Measurements from ENCODE around the gene ARHGEF4.

ARHGEF4 gene

DNA sequence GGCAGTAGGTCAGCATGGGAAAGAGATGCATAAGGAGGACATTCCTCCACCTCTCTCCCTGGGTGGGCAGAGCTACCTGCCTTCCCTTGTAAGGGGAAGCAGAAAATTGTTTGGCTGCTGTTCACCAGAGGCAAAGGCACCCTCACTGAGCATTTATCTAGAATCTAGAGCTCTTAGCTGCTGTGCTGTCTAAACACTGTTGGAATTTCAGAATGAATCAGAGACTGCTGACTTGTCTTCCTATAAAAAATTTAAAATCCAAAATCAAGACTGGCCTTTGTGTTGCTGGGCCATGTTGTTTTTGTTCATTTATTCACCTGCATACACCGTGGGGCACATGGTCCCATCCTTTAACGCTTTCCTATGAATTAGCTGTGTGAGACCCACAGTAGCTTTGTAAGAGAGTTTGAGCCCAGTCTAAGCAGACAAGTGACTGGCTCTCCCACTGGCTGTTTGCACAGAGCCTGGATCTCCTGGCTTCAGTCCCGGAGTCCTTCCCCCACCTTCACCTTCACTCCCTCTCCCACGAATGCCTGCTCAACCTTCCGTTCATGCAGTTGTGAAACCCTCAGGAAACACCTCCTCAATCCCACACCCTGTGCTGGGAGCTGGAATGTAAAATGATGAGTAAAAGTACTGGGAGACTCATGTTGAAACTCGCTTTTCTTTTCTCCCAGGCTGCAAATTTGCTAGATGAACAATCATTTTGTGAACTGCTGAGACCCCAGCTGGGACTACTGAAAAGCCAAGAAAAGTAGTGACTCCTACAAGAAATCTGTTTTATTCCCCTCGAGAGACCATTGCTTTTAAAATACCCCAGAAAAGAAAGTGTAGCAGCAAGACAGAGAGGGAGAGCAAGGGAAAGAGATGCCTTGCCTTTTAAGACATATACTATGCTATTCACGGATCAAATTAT lies 180.4 kb downstream of the ARHGEF4 start:
- no peak for DNase-seq

DNA sequence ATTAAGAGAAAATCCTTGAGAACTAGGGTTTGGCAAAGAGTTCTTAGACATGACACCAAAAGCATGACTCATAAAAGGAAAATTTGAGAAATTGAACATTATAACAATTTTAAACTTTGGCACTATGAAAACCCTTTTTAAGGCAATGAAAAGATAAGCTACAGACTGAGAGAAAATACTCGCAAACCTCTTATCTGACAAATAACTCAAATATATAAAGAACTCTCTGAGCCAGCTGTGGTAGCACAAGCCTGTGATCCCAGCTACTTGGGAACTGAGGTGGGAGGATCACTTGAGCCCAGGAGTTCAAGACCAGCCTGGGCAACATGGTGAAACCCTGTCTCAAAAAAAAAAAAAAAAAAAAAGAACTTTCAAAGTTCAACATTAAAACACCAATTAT lies 186.0 kb downstream of the ARHGEF4 start:
- no peak for DNase-seq

DNA sequence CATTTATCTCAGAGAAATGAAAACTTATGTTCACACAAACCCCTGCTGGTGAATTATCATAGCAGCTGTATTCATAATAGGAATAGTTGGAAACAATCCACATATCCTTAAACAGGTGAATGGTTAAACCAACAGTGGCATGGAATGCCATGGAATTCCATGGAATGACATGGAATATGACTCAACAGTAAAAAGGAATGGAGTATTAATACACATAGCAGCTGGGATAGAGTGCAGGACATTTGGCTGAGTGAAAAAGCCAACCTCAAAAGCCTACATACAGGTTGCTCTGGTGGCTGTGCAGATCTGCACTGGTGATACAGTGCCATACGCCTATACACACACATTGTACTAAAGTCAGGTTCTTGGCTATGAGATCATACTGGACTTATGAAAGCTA lies 187.0 kb downstream of the ARHGEF4 start:
- DNase-seq: no peak

DNA sequence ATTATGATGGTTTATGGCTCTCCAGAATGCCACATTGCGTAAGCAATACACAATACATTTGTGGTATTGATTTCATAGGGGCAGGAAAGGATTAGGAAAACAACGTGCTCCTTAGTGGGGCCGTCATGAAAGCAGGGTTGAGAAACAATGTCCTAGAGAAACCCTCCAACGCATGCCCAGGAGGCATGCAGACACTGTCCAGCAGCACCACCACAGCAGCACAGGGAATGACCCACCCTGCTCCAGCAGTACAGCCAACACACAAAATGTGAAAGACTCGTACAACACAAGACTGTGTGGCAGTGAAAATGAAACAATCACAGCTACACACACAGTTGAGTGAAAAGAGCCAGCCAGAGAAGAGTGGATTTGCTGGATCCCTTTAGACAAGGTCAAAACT lies 190.2 kb downstream of the ARHGEF4 start:
- DNase-seq: no peak

DNA sequence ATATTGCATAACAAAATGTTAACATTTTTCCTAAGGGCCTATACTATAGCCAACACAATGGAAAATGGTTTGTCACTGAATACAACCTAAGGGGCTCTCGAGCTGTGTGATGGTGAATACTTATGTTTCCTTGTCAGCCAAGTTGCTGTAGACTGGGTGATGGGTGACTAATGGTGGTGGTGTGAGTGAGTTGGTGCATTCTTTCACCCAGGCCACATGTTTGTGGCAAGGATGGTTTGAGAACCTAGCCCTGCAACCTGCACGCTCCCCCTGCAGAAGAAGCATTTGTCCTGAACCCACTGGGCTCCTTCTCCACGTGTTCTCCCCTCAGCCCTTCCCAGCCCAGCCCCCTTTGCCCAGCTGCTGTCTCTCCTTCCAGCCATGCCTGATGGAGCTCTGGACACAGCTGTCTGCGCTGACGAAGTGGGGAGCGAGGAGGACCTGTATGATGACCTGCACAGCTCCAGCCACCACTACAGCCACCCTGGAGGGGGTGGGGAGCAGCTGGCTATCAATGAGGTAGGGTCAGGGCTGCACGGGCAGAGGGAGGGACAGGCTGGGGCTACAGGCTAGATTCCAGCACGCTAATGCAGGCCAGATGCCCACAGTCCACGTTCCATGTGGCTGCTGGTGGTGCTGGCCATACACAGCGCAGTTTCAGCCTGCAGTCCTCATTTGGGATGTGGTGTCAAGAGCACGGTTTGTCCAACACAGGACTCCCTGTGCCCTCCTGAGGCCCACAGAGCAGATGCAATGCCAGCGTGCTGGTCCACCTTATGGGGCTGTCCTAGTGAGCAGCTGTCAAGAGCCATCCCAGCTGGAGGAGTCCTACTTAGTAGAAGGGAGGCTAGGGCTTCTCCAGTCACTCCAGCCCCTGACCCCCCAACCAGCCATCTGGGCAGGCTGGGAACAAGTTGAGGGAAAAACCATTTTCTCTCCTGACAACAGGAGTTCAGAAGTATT lies 191.1 kb downstream of the ARHGEF4 start:
- DNase-seq: no peak

DNA sequence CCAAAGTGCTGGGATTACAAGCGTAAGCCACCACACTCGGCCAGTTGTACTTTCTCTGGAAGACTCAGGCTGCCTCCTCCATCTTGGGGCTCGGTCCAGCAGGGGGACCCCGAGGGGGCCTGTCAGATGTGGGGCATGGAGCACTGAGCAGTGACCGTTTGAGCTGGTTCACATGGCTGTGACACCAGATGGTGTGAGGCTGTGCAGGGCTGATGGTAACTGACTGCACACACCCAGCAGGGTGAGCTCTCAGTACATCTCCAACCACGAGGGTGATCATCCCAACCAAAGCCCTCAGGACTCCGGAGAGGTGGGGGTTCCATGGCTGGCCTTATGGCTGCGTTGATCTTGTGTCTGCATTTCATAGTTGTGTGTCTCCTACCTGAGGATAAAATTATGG lies 193.1 kb downstream of the ARHGEF4 start:
- DNase-seq: no peak

DNA sequence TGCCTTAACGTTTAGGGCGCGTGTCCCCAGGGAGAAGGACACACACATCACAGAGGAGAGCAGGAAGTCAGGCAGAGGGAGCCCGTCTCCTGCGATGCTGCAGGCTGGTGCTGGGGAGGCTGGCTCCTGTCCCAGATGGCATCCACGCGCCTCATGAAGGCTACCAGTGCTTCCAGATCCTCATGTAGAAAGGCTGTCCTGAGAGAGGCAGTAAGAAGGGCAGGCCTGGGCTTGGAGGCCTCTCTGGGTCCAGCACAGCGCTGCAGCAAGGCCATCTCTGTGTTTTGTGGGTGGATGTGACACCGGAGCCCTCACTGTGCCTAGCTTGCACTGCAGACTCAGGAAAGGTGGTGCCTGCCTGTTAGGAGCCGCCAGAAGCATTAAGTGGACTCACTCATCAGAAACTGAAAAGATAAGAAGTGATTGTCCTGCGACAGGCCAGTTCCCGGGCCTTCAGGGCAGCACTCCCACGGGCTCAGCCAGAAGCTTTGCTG lies 193.8 kb downstream of the ARHGEF4 start:
- DNase-seq: no peak

DNA sequence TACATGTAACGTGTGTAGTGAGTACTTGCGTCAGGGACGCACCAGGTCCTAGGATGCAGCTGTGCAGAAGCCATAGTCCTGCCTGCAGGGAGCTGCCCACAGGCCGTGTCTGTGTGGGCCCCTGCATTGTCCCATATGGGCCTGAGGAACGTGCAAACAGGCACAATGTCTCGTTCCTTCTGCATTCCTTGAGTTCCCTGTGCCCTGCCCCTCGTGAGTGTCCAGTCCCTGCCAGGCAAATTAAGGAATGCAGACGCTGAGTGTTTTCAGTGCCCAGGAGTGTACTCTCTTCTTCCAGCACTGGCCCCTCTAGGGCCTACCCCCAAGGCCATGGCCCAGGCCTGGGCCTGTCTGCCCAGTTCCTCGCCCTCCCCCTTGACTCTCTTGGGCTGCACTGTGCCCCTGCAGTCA lies 194.7 kb downstream of the ARHGEF4 start:
- DNase-seq: no peak

DNA sequence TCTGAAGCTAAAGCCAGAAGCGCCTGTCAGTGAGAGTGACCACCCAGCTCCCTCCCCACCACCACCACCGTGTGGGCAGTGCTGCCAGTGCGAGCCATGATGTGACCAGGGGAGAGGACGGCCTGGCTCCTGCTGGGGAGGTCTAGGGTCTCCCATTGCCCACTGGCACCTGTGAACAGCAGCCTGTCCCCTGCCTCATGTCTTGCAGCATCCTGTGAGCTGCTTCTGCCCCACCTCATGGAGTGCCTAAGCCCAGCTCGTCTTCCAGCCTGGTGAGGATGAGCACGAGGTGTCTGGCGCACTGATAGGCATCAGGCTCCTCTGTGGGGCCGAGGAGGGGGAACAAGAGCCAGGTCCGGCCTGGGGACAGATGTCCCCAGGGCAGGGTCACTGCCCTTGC lies 195.2 kb downstream of the ARHGEF4 start:
- no peak for DNase-seq

DNA sequence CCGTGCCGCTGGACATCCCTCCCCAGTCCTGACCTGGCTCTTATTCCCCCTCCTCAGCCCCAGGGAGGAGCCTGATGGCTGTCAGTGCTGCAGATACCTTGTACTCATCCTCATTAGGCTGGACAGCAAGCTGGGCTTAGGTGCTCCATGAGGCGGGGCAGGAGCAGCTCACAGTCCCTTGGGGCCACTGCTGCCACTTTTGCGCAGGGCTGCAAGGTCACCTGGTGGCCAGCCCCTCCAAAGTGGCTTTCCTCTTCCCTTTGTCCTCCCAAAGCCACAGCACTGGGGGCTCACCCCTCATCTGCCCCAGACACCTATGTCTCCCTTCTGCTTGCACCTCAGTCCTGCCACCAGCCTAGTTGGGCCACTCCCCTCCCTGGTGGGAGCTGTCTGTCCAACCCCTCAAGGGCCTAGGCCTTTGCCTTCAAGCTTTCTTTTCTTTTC lies 195.7 kb downstream of the ARHGEF4 start:
- no peak for DNase-seq

DNA sequence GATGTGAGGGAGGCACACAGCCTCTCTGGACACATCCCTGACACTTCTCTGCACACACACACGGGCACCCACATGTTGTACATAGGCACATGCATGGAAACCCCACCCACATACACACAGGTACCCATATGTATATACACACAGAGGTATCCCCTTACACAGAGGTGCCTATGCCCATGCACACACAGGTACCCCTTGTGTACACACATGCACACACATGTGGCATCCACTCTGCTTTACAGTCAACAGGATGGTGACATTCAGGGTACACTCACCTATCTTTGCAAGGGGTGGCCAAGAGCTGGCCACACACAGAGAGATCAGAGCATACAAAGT lies 197.0 kb downstream of the ARHGEF4 start:
- no peak for DNase-seq

DNA sequence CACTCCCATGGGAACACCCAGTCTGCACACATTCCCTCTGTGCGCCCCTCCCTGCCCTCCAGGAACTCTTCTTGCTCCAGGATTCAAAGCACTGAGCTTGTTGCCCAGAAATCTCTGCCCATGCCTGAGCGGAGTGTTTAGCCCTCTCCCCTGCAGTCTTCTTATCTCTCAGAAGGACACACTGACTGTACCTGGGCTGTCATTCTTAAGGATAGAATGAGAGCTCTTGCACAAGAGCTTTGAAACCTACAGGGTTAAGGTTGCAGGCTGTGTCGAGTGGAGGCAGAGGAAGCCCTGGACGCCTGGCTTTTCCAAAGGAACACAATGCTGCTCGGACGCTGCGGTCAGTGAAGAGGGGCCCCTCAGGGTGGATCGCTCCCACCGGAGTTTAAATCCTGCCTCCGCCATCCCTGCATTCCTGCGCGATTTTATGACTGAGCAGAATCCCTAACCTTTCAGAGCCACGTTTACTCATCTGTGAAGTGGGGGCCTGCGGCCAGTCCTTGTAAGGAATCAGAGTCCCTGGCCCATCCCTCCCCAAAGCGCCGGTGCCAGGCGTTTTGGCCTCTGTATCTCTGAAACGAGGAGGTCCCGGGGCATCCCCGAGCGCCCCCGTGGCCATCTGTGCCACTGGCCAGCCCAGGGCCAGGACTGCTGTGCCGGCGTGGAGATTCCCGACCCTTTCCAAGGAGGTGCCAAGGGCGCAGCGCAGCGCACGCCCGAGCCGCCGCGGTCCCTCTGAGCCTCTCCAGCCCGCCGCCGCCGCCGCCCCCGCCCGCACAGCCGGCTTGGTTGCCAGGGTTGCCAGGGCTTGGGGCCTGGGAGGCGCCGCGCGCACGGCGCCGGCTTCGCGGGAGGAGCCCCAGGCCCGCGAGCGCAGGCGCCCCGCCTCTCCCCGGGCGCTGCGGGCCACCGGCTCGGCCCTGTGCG lies 197.7 kb downstream of the ARHGEF4 start:
- no peak for DNase-seq

DNA sequence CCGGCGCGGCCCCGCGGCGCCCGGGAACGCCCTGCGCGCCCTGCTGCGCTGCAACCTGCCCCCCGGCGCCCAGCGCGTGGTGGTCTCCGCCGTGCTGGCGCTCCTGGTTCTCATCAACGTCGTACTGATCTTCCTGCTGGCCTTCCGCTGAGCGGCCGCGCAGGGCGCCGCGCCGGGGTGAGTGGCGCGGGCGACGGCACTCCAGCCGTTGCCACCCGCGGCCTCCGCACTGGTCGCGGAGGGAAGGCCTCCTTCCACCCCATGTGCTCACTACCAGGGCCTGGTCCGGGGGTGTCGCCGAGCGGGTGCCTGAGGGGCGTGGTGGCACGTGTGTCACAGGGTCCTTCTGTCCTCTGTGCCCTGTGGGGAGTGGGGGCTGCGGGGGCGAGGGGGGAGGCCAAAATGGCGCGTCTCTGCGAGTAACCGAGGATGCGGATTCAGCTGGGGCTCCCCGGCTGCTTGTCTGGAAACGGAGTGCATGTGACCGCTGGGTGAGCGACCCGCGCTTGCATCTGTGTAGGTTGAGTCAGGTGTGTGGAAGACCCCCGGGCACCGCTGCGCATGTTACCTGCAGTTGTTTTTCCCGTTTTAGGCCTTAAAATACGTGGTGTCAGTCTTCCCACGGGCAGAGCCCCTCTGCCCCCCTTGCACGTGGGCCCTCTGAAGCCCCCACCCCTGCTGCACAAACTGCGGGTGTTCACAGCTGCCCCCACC lies 198.6 kb downstream of the ARHGEF4 start:
- DNase-seq: no peak

DNA sequence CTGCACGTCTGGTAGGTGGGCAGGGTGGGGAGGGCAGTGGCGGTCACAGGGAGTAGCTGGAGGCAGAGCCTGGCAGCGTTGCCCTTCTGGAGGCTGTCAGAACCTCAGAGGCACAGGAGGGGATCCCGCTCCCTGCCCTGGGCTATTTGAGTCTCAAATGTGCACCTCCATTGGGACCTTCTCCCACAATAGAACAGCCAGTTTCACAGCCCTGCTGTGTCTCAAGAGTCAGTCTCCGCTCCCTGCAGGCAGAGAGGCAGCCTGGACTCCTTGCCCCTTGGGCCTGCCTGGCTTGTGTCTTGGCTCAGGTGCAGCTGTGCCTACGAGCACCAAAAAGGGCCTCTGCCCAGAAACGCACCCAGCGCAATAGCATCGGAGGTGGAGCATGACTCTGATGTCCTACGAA lies 199.1 kb downstream of the ARHGEF4 start:
- no peak for DNase-seq

DNA sequence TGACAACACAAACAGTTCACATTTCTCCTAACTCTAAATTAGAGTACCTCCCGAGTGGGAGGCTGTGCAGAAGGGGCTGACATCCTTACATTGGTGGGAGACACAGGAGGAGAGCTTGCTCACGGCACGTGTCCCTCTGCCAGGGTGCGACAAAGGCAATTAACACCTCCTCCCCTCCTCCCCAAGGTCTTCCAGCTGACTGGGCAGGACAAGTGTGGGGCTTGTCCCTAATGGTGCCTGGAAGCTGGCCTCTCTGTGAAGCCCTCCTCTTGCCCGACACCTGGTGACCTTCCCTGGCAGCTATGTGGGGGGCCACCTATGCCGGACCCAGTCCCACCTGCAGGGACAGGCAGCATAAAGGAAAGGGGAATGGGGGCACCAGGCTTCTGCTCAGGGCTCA lies 199.6 kb downstream of the ARHGEF4 start:
- no peak for DNase-seq

DNA sequence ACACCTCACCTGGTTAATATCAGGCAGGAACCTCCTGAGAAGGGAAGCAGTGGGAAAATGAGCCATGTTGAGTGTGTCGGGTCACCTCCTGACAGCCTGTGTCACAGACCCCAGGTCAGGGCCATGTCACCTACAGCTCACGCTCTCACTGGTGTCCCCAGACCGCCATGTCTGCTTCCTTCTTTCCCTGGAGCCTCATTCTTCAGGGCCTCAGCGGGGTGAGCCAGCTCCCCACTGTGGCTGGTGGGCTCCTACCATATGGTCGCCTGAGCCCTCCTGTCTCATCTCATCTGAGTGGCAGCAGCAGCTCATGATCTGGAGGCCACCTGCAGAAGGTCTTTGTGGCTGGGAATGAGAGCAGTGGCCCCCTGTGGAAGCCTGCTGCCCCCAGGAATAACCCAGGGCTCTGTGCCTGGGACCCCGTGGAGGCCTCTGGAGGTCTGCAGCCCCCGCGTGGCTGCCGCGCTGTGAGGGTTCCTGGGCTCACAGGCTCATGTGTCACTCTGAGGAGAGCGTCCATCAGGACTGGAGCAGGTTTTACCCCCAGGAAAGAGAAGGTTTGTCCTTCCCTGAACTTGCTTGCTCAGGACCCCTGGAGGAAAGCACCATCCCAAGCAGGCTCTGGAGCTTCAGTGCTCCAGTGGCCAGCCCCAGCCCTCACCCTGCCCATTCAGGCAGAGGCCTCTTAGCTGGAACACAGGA lies 200.1 kb downstream of the ARHGEF4 start:
- DNase-seq: no peak

DNA sequence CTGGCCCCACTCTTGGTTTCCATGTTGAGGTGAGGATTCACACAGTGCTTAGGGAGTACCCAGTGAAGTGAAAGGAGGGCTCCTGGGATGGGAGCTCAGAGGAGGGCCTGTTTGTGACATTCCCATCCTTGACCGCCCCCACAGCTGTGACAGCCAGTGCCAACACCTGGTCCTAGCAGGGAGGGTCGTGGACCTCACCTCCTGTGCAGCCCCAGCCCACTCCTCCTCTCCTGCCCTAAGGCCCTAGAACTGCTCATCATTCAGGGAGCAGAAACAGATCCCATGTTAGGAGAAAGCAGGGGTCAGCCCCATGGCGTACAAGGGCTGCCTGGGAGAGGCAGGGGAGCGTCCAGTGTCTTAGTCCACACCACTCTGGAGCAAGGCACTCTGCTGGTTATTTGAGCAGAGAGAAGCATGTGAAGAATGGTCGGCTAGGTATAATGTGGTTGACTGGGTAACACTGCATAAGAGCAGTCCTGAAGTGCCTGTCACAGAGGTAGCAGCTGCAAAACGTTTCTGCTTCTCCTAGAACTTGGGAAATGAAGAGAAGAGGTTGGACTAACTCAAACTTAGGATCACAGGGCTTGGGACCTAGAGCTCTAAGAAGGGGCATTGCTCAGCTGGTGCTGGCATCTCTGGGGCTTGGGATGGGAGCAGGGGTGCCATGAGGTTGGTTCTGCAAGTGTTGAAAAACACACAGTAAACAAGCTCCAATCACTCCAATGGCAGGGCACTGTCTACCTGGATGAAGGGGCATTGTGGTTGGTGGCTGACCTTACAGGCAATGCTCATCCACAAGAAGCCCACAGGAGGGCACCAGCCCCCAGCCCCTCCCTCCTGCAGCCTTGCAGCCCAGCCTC lies 200.9 kb downstream of the ARHGEF4 start:
- no peak for DNase-seq

DNA sequence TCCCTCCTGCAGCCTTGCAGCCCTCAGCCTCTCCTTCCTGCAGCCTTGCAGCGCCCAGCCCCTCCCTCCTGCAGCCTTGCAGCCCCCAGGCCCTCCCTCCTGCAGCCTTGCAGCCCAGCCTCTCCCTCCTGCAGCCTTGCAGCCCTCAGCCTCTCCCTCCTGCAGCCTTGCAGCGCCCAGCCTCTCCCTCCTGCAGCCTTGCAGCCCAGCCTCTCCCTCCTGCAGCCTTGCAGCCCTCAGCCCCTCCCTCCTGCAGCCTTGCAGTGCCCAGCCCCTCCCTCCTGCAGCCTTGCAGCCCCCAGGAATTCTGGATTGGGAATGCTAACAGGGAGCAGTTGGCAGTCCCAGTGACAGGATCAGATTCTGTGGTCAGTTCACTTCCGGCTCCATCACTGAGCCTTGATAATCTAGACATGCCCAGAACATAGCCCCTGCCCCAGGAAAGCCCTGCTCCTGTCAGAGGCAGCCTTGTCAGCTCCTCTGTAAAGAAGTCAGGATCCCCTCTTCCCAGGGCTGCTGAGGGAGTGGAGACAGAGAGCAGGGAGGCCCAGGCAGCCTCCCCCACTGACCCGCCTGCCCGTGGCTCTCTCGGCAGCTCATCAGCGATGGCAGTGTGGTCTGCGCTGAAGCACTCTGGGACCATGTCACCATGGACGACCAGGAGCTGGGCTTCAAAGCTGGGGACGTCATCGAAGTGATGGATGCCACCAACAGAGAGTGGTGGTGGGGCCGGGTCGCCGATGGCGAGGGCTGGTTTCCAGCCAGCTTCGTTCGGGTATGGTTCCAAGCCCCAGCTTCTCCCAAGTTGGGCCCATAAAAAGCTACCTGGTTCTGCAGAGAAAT lies 201.8 kb downstream of the ARHGEF4 start:
- no peak for DNase-seq

DNA sequence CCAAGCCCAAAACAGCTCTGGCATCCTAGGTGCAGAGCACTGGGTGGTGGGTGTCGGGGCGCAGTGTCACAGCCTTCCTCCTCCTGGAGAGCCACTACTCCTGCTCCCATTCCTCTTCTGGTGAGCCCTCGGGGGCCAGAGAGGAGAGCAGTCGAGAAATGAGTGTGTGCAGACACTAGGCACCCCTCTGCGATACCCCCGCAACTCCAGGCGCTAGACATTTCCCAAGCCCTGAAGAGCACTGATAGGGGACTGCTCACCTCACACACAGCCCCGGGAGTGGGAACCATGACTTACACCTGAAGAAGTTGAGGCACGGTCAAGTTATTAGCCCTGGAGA lies 202.4 kb downstream of the ARHGEF4 start:
- DNase-seq: no peak

All from RPMI8226 (cell line).